GM23338 (cell line): ENCODE data around the gene CPT1C. TPM values are rescaled to one million over a fixed set of nuclear protein-coding genes. Genes with fewer than 3 reads are reported as not detected.

ENCODE experiments used
- ATAC-seq: fragments of 200-7000 bp; cut with Tn5 transposase; 3 replicates; pipeline ENCODE4 v1.9.1; 2020
- DNase-seq: peaks from one replicate; pipeline ENCODE4 v3.0.0-alpha.2; 2015; ENCODE audit warnings: low spot score
- H2AFZ ChIP-seq: fragments of 200-600 bp; sonication (generic); 2 replicates; pipeline ENCODE4 v1.8.0; 2016; ENCODE audit warnings: antibody characterized with exemption, mild to moderate bottlenecking, moderate library complexity
- H3F3A ChIP-seq: fragments of 200-600 bp; sonication (generic); replicated peaks from 2 replicates; pipeline ENCODE4 v1.8.0; 2017; ENCODE audit warnings: antibody characterized with exemption, mixed run types, low read depth
- H3K27ac ChIP-seq: fragments of 200-600 bp; sonication (generic); 2 replicates; pipeline ENCODE4 v1.6.1; 2016; ENCODE audit warnings: low read depth
- H3K27me3 ChIP-seq: fragments of 200-600 bp; sonication (generic); 2 replicates; pipeline ENCODE4 v1.8.0; 2016; ENCODE audit warnings: mild to moderate bottlenecking, mixed run types, moderate library complexity; ENCODE audit not compliant: insufficient read depth
- H3K36me3 ChIP-seq: fragments of 200-600 bp; sonication (generic); 2 replicates; pipeline ENCODE4 v1.8.0; 2016; ENCODE audit warnings: mild to moderate bottlenecking; ENCODE audit not compliant: insufficient read depth
- H3K4me1 ChIP-seq: fragments of 200-600 bp; sonication (generic); 2 replicates; pipeline ENCODE4 v1.8.0; 2016; ENCODE audit warnings: mild to moderate bottlenecking, moderate library complexity; ENCODE audit not compliant: insufficient read depth
- H3K4me2 ChIP-seq: fragments of 200-600 bp; sonication (generic); 2 replicates; pipeline ENCODE4 v1.7.1; 2017; ENCODE audit warnings: mixed run types
- H3K4me3 ChIP-seq: fragments of 200-600 bp; sonication (generic); 2 replicates; pipeline ENCODE4 v1.6.1; 2016; ENCODE audit warnings: mixed run types
- H3K79me2 ChIP-seq: fragments of 200-600 bp; sonication (generic); replicated peaks from 2 replicates; pipeline ENCODE4 v1.8.0; 2017; ENCODE audit warnings: mild to moderate bottlenecking; ENCODE audit not compliant: insufficient read depth
- H3K9me2 ChIP-seq: fragments of 200-600 bp; sonication (generic); 2 replicates; pipeline ENCODE4 v1.8.0; 2017; ENCODE audit not compliant: insufficient read depth
- H4K20me1 ChIP-seq: fragments of 200-600 bp; sonication (generic); replicated peaks from 2 replicates; pipeline ENCODE4 v1.8.0; 2017; ENCODE audit warnings: mild to moderate bottlenecking; ENCODE audit not compliant: insufficient read depth
- H3K27ac Mint-ChIP-seq: 2 replicates; pipeline ENCODE4 v1.8.0; 2020; ENCODE audit warnings: inconsistent platforms, mild to moderate bottlenecking, moderate library complexity, mixed read lengths
- H3K27me3 Mint-ChIP-seq: 3 replicates; pipeline ENCODE4 v1.8.0; 2022; ENCODE audit warnings: low read depth, mild to moderate bottlenecking, moderate library complexity, mixed read lengths, inconsistent platforms; ENCODE audit not compliant: insufficient read depth, poor library complexity
- H3K36me3 Mint-ChIP-seq: 3 replicates; pipeline ENCODE4 v1.8.0; 2021; ENCODE audit warnings: low read depth, mild to moderate bottlenecking, inconsistent platforms, moderate library complexity, mixed read lengths
- H3K4me1 Mint-ChIP-seq: 3 replicates; pipeline ENCODE4 v1.8.0; 2020; ENCODE audit warnings: mild to moderate bottlenecking, inconsistent platforms, mixed read lengths
- H3K4me3 Mint-ChIP-seq: 3 replicates; pipeline ENCODE4 v1.8.0; 2021; ENCODE audit warnings: moderate library complexity, mild to moderate bottlenecking, inconsistent platforms, mixed read lengths
- H3K9me3 Mint-ChIP-seq: 3 replicates; pipeline ENCODE4 v1.8.0; 2020; ENCODE audit warnings: moderate library complexity, mild to moderate bottlenecking, inconsistent platforms, mixed read lengths
- CREB1 ChIP-seq: fragments of 250-450 bp; sonication (Bioruptor Pico); IDR thresholded peaks from 2 replicates; pipeline ENCODE4 v1.5.0; 2020; ENCODE audit warnings: low read depth, mild to moderate bottlenecking, moderate library complexity
- EZH2 ChIP-seq: fragments of 200-600 bp; sonication (generic); IDR thresholded peaks from one replicate; pipeline ENCODE4 v1.8.0; 2017; ENCODE audit warnings: antibody characterized with exemption, mild to moderate bottlenecking, low read depth; ENCODE audit not compliant: unreplicated experiment
- EZH2phosphoT487 ChIP-seq: fragments of 200-600 bp; sonication (generic); IDR thresholded peaks from one replicate; pipeline ENCODE4 v1.8.1; 2018; ENCODE audit warnings: antibody characterized with exemption; ENCODE audit not compliant: unreplicated experiment
- JUNB ChIP-seq: IDR thresholded peaks from one replicate; pipeline ENCODE4 v1.6.1; 2016; ENCODE audit warnings: antibody characterized with exemption; ENCODE audit not compliant: unreplicated experiment
- NANOG ChIP-seq: IDR thresholded peaks from 2 replicates; pipeline ENCODE4 v1.6.1; 2016; ENCODE audit warnings: antibody characterized with exemption, borderline replicate concordance
- POLR2AphosphoS5 ChIP-seq: IDR thresholded peaks from 2 replicates; pipeline ENCODE4 v1.6.1; 2016; ENCODE audit warnings: antibody characterized with exemption, low read depth
- REST ChIP-seq: IDR thresholded peaks from one replicate; pipeline ENCODE4 v1.6.1; 2018; ENCODE audit warnings: antibody characterized with exemption; ENCODE audit not compliant: unreplicated experiment
- STAT1 ChIP-seq: IDR thresholded peaks from one replicate; pipeline ENCODE4 v1.6.1; 2016; ENCODE audit warnings: antibody characterized with exemption; ENCODE audit not compliant: unreplicated experiment
- ZNF114 ChIP-seq: fragments of 250-450 bp; sonication (Bioruptor Pico); IDR thresholded peaks from 2 replicates; pipeline ENCODE4 v1.5.0; 2020; ENCODE audit warnings: mild to moderate bottlenecking, moderate library complexity
- ZNF331 ChIP-seq: fragments of 250-450 bp; sonication (Bioruptor Pico); IDR thresholded peaks from 2 replicates; pipeline ENCODE4 v1.5.0; 2020; ENCODE audit warnings: low read depth, mild to moderate bottlenecking, moderate library complexity
- polyA plus RNA-seq: library from polyadenylated mRNA; unstranded; fragments of >200 nt; fragmentation: Nextera tagmentation; extraction: Ambion mirVana; gene quantifications from 2 replicates; pipeline ENCODE4 v1.2.1, GENCODE V29; 2016
- total RNA-seq: library from RNA; depleted of rRNA; stranded (reverse); fragments of >200 nt; shearing (Covaris generic); gene quantifications from 2 replicates; pipeline ENCODE4 v1.2.3, GENCODE V29; 2014
- TF ChIP-seq, protein P1 (sequence below): fragments of 250-450 bp; sonication (Bioruptor Pico); IDR thresholded peaks from 2 replicates; pipeline ENCODE4 v1.5.0; 2020; ENCODE audit warnings: mild to moderate bottlenecking, moderate library complexity
- TF ChIP-seq, protein P2 (sequence below): IDR thresholded peaks from 2 replicates; pipeline ENCODE4 v1.6.1; 2016; ENCODE audit warnings: antibody characterized with exemption
- TF ChIP-seq, protein P3 (sequence below), 2 experiments: fragments of 200-600 bp in 1 of 2; sonication (generic) in 1 of 2; conservative IDR thresholded peaks; 2 replicates each; pipeline versions ENCODE4 v1.5.1 to v1.6.1; 2016 to 2017; ENCODE audit warnings: antibody characterized with exemption in 2 of 2, low read depth in 2 of 2, mild to moderate bottlenecking in 2 of 2, moderate library complexity in 1 of 2

The CPT1C gene
- total and polyA plus RNA-seq, 2 experiments from 2014 or later = 63.4 to 77.3 TPM

GRCh38 chr19:49677231-49677900 lies 13.6 kb upstream of the CPT1C start, which contains the start of gene PRMT1:
Gene PRMT1, plus strand, starts transcription at chr19:49677271. Its CDS starts 10 bp downstream, at chr19:49677281.
- H3K9me3 Mint-ChIP-seq = no peaks in the 10 kb centered on the region; the same call in 2 of the 3 replicates
- Histone ChIP-seq H3K27ac (peak within 1 kb of the TSS; percentile 98), H3F3A (peaks cover 38% of the 10 kb centered on the region), H4K20me1 (peaks cover 29% of the 10 kb centered on the region), H3K4me3 (peak within 1 kb of the TSS; percentile 95), H3K4me1 (peaks cover 22% of the 10 kb centered on the region), H2AFZ (no peak within 1 kb of the TSS), H3K9me2 (no peaks in the 10 kb centered on the region), H3K27me3 (no peaks in the 10 kb centered on the region), H3K4me2 (peak within 1 kb of the TSS; percentile 84), H3K36me3 (peaks cover 20% of the 10 kb centered on the region), H3K79me2 (peaks cover 50% of the 10 kb centered on the region)
- peak within 1 kb of the TSS; percentile 100 for H3K27ac Mint-ChIP-seq
- peaks cover 28% of the 10 kb centered on the region for H3K36me3 Mint-ChIP-seq
- ATAC-seq (peak; percentile 9), DNase-seq (peak; percentile 67)
- H3K4me1 Mint-ChIP-seq = peaks cover 19% of the 10 kb centered on the region
- H3K4me3 Mint-ChIP-seq = peak within 1 kb of the TSS; percentile 91
- TF ChIP-seq EZH2phosphoT487 = no peak
- TF ChIP-seq NANOG = no peak
- TF ChIP-seq ZNF331 (CRISPR knock-in tag) = no peak
- TF ChIP-seq, protein P1, sequence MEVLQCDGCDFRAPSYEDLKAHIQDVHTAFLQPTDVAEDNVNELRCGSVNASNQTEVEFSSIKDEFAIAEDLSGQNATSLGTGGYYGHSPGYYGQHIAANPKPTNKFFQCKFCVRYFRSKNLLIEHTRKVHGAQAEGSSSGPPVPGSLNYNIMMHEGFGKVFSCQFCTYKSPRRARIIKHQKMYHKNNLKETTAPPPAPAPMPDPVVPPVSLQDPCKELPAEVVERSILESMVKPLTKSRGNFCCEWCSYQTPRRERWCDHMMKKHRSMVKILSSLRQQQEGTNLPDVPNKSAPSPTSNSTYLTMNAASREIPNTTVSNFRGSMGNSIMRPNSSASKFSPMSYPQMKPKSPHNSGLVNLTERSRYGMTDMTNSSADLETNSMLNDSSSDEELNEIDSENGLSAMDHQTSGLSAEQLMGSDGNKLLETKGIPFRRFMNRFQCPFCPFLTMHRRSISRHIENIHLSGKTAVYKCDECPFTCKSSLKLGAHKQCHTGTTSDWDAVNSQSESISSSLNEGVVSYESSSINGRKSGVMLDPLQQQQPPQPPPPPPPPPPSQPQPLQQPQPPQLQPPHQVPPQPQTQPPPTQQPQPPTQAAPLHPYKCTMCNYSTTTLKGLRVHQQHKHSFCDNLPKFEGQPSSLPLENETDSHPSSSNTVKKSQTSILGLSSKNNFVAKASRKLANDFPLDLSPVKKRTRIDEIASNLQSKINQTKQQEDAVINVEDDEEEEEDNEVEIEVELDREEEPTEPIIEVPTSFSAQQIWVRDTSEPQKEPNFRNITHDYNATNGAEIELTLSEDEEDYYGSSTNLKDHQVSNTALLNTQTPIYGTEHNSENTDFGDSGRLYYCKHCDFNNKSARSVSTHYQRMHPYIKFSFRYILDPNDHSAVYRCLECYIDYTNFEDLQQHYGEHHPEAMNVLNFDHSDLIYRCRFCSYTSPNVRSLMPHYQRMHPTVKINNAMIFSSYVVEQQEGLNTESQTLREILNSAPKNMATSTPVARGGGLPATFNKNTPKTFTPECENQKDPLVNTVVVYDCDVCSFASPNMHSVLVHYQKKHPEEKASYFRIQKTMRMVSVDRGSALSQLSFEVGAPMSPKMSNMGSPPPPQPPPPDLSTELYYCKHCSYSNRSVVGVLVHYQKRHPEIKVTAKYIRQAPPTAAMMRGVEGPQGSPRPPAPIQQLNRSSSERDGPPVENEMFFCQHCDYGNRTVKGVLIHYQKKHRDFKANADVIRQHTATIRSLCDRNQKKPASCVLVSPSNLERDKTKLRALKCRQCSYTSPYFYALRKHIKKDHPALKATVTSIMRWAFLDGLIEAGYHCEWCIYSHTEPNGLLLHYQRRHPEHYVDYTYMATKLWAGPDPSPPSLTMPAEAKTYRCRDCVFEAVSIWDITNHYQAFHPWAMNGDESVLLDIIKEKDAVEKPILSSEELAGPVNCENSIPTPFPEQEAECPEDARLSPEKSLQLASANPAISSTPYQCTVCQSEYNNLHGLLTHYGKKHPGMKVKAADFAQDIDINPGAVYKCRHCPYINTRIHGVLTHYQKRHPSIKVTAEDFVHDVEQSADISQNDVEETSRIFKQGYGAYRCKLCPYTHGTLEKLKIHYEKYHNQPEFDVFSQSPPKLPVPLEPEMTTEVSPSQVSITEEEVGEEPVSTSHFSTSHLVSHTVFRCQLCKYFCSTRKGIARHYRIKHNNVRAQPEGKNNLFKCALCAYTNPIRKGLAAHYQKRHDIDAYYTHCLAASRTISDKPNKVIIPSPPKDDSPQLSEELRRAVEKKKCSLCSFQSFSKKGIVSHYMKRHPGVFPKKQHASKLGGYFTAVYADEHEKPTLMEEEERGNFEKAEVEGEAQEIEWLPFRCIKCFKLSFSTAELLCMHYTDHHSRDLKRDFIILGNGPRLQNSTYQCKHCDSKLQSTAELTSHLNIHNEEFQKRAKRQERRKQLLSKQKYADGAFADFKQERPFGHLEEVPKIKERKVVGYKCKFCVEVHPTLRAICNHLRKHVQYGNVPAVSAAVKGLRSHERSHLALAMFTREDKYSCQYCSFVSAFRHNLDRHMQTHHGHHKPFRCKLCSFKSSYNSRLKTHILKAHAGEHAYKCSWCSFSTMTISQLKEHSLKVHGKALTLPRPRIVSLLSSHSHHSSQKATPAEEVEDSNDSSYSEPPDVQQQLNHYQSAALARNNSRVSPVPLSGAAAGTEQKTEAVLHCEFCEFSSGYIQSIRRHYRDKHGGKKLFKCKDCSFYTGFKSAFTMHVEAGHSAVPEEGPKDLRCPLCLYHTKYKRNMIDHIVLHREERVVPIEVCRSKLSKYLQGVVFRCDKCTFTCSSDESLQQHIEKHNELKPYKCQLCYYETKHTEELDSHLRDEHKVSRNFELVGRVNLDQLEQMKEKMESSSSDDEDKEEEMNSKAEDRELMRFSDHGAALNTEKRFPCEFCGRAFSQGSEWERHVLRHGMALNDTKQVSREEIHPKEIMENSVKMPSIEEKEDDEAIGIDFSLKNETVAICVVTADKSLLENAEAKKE (CRISPR knock-in tag) = no peak
- TF ChIP-seq, protein P2, sequence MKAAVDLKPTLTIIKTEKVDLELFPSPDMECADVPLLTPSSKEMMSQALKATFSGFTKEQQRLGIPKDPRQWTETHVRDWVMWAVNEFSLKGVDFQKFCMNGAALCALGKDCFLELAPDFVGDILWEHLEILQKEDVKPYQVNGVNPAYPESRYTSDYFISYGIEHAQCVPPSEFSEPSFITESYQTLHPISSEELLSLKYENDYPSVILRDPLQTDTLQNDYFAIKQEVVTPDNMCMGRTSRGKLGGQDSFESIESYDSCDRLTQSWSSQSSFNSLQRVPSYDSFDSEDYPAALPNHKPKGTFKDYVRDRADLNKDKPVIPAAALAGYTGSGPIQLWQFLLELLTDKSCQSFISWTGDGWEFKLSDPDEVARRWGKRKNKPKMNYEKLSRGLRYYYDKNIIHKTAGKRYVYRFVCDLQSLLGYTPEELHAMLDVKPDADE = no peak; the same call in 1 of the 2 replicates
- no peak for TF ChIP-seq REST
- no peak for TF ChIP-seq ZNF114 (CRISPR knock-in tag)
- peak; percentile 93 for TF ChIP-seq POLR2AphosphoS5
- TF ChIP-seq, protein P3, sequence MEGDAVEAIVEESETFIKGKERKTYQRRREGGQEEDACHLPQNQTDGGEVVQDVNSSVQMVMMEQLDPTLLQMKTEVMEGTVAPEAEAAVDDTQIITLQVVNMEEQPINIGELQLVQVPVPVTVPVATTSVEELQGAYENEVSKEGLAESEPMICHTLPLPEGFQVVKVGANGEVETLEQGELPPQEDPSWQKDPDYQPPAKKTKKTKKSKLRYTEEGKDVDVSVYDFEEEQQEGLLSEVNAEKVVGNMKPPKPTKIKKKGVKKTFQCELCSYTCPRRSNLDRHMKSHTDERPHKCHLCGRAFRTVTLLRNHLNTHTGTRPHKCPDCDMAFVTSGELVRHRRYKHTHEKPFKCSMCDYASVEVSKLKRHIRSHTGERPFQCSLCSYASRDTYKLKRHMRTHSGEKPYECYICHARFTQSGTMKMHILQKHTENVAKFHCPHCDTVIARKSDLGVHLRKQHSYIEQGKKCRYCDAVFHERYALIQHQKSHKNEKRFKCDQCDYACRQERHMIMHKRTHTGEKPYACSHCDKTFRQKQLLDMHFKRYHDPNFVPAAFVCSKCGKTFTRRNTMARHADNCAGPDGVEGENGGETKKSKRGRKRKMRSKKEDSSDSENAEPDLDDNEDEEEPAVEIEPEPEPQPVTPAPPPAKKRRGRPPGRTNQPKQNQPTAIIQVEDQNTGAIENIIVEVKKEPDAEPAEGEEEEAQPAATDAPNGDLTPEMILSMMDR (conservative IDR thresholded peaks at IDR 0.05; ENCODE audit: low read depth in 2 of 2) = 0 out of 4 replicates have a peak, but pooled peaks of 1 of the 2 experiments have one; percentile 0
- TF ChIP-seq JUNB = no peak
- TF ChIP-seq CREB1 (CRISPR knock-in tag) = no peak
- TF ChIP-seq EZH2 = no peak
- TF ChIP-seq STAT1 = no peak
- peaks cover 35% of the 10 kb centered on the region for H3K27me3 Mint-ChIP-seq
